Omental fat pad (tissue), 4 donors: ENCODE results near the gene PARK7. TPM values are rescaled to one million over a fixed set of nuclear protein-coding genes. Genes with fewer than 3 reads are reported as not detected.

Experiments
- ATAC-seq: fragments of 150-250 bp; one replicate; pipeline ENCODE4 v1.9.1; 2016; ENCODE audit warnings: mild to moderate bottlenecking, moderate library complexity; ENCODE audit not compliant: low FRiP score
- DNase-seq: peaks from one replicate; pipeline ENCODE4 v3.0.0-alpha.2; 2019; ENCODE audit warnings: low spot score
- CTCF ChIP-seq, 3 donors: fragments of 450-650 bp; IDR thresholded peaks; one replicate each; pipeline ENCODE4 v1.5.1; 2016 to 2017; ENCODE audit warnings: antibody characterized with exemption in 3 of 3, mild to moderate bottlenecking in 3 of 3, moderate library complexity in 2 of 3
- total RNA-seq, 4 donors: library from RNA; depleted of rRNA; stranded (reverse); fragments of >200 nt; gene quantifications; one replicate each; pipeline ENCODE4 v1.1.0, GENCODE V29; 2016

Gene PARK7
- total RNA-seq, 4 donors from 2014 or later, result 151 to 260 (median 216) TPM

DNA sequence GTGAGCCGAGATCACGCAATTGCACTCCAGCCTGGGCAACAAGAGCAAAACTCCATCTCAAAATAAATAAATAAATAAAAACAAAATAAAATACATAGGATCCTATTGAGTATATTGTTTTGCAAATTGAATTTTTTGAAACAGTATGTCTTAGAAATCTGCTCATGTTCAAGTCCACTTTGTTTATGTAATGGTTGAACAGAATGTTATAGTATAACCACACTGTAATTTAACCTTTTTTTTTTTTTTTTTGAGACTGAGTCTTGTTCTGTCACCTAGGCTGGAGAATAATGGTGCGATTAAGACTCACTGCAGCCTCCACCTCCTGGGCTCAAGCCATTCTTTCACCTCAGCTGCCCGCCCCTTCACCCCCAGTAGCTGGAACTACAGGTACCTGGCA lies 31.4 kb downstream of the PARK7 start:
- DNase-seq (no peak), ATAC-seq (no peak)
- TF ChIP-seq CTCF (IDR thresholded peaks at IDR 0.05), result no peak

GRCh38 chr1:7993593-7994479 lies 32.3 kb downstream of the PARK7 start:
- no peak for DNase-seq
- no peak for TF ChIP-seq CTCF (IDR thresholded peaks at IDR 0.05)
- ATAC-seq, result no peak

GRCh38 chr1:7994827-7995226 lies 33.3 kb downstream of the PARK7 start:
- DNase-seq (no peak), ATAC-seq (no peak)
- TF ChIP-seq CTCF (IDR thresholded peaks at IDR 0.05), result no peak

GRCh38 chr1:7995437-7995836 lies 33.9 kb downstream of the PARK7 start:
- no peak for TF ChIP-seq CTCF (IDR thresholded peaks at IDR 0.05)
- DNase-seq (no peak), ATAC-seq (no peak)

- ATAC-seq (no peak), DNase-seq (no peak)
- no peak for TF ChIP-seq CTCF (IDR thresholded peaks at IDR 0.05)
These were observed 40.9 kb downstream of the PARK7 start for GRCh38 chr1:8002329-8002910.

DNA sequence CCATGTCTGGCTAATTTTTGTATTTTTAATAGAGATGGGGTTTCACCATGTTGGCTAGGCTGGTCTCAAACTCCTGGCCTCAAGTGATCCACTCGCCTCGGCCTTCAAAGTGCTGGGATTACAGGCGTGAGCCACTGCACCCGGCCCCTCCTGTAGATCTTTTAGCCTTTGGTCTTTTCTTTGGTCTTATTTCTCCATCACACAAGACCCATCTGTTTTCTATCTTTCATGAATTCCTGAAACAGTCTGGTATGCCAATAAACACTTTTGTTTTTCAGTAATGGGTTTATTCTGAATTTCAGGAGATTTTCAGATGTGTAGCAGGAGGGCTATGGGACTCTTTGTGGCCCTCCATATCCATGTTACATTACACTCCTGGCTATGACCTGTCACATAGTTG lies 41.4 kb downstream of the PARK7 start:
- ATAC-seq (no peak), DNase-seq (no peak)
- TF ChIP-seq CTCF (IDR thresholded peaks at IDR 0.05), result no peak
